ENCODE data around the gene MDN1. TPM values are rescaled to one million over a fixed set of nuclear protein-coding genes. Genes with fewer than 3 reads are reported as not detected.

The MDN1 gene
- polyA plus RNA-seq, 1 of the 3 experiments (the other 2 are of a cell fraction), result 8.5 TPM

- H3K4me2 ChIP-seq, result no peak overlapping the region
- no peaks in the 10 kb centered on the region for H3F3A ChIP-seq (replicated peaks; ENCODE audit: insufficient read depth)
- H3K9me3 ChIP-seq, result no peaks in the 10 kb centered on the region
- no peaks in the 10 kb centered on the region for H3K27me3 ChIP-seq (ENCODE audit: insufficient read depth)
- no peak overlapping the region for H2AFZ ChIP-seq (ENCODE audit: low read depth)
- H3K9me2 ChIP-seq, result no peaks in the 10 kb centered on the region
- H3K4me1 ChIP-seq (ENCODE audit: control insufficient read depth in 1 of 2, insufficient read depth in 2 of 2, low read depth in 1 of 2, low read length in 1 of 2), result no peaks in the 10 kb centered on the region
- H3K4me3 ChIP-seq (ENCODE audit: low read depth in 2 of 2, low read length in 1 of 2), result no peak overlapping the region
- no peaks in the 10 kb centered on the region for H3K79me2 ChIP-seq (ENCODE audit: insufficient read depth)
- H3K27ac ChIP-seq (ENCODE audit: low read depth in 2 of 2, low read length in 1 of 2), result no peak overlapping the region
- H3K9ac ChIP-seq, result no peak overlapping the region
- no peak for TF ChIP-seq PBX3 (IDR thresholded peaks at IDR 0.05)
- no peak for TF ChIP-seq USF2 (IDR thresholded peaks at IDR 0.05; ENCODE audit: borderline replicate concordance, low read depth, low read length)
- TF ChIP-seq SIN3A (IDR thresholded peaks at IDR 0.05; ENCODE audit: borderline replicate concordance, low read depth, low read length), result no peak
- no peak for TF ChIP-seq REST (IDR thresholded peaks at IDR 0.05; ENCODE audit: low read depth, low read length)
- no peak for TF ChIP-seq MAX (IDR thresholded peaks at IDR 0.05; ENCODE audit: low read depth)
- TF ChIP-seq RXRA (IDR thresholded peaks at IDR 0.05; ENCODE audit: borderline replicate concordance, low read depth), result no peak
- TF ChIP-seq FOSL2 (IDR thresholded peaks at IDR 0.05; ENCODE audit: borderline replicate concordance, low read depth), result no peak
- TF ChIP-seq GABPA (IDR thresholded peaks at IDR 0.05; ENCODE audit: low read depth), result no peak
- TF ChIP-seq JUND (IDR thresholded peaks at IDR 0.05), result no peak
- no peak for TF ChIP-seq TEAD4 (IDR thresholded peaks at IDR 0.05; ENCODE audit: borderline replicate concordance, insufficient read depth)
- TF ChIP-seq MEF2A (IDR thresholded peaks at IDR 0.05; ENCODE audit: borderline replicate concordance, low read depth), result no peak
- TF ChIP-seq YY1 (IDR thresholded peaks at IDR 0.05; ENCODE audit: low read depth), result no peak
- no peak for TF ChIP-seq NFIC (IDR thresholded peaks at IDR 0.05; ENCODE audit: borderline replicate concordance)
- no peak for TF ChIP-seq FOXJ3 (CRISPR knock-in tag; IDR thresholded peaks at IDR 0.05)
- TF ChIP-seq MXI1 (IDR thresholded peaks at IDR 0.05; ENCODE audit: low read depth, low read length), result no peak
- TF ChIP-seq TCF12 (IDR thresholded peaks at IDR 0.05), result no peak
- no peak for TF ChIP-seq RCOR1 (IDR thresholded peaks at IDR 0.05; ENCODE audit: low read length)
- TF ChIP-seq POLR2AphosphoS5 (IDR thresholded peaks at IDR 0.05; ENCODE audit: low read depth, low read length), result no peak
- peaks cover 46 to 60% of the 10 kb centered on the region in 2 experiments for H3K36me3 ChIP-seq (replicated peaks in 1 of 2; ENCODE audit: control insufficient read depth in 1 of 2, insufficient read depth in 2 of 2, low read length in 1 of 2)
- ChIA-PET POLR2A (no interaction called here), CTCF (no interaction called here)
- WGBS (ENCODE audit: low lambda C conversion rate), result 97% methylated on average over 5 of the region's 5 CpGs
- no peaks in the 10 kb centered on the region for H4K20me1 ChIP-seq (ENCODE audit: insufficient read depth)
- no peak for DNase-seq
Measured at GRCh38 chr6:89862273-89862672, 42.7 kb upstream of the MDN1 start.

Measured in SK-N-SH (cell line).